HepG2 (cell line): ENCODE measurements around the gene TACC3.

ENCODE experiments used
- CTCF ChIP-seq: sonication (generic); formaldehyde crosslinking; IDR thresholded peaks from 2 replicates; pipeline ENCODE4 v1.5.0; 2020; ENCODE audit warnings: mild to moderate bottlenecking, missing genetic modification reagents, moderate library complexity
- MLX ChIP-seq: IDR thresholded peaks from 2 replicates; pipeline ENCODE4 v1.6.1; 2016
- STAT5B ChIP-seq: sonication (generic); formaldehyde crosslinking; IDR thresholded peaks from 2 replicates; pipeline ENCODE4 v1.4.0; 2020; ENCODE audit warnings: missing genetic modification reagents
- ZNF367 ChIP-seq: sonication (generic); formaldehyde crosslinking; IDR thresholded peaks from 2 replicates; pipeline ENCODE4 v1.4.0; 2020; ENCODE audit warnings: missing genetic modification reagents, borderline replicate concordance

- no peak for TF ChIP-seq MLX (CRISPR knock-in tag)
- no peak for TF ChIP-seq ZNF367
- no peak for TF ChIP-seq CTCF (CRISPR knock-in tag)
- TF ChIP-seq STAT5B (CRISPR knock-in tag), result no peak
Observed at GRCh38 chr4:1760521-1761071, 39.3 kb downstream of the TACC3 start.
